GM23248 (cell line): ENCODE measurements around the gene WFIKKN2. TPM values are rescaled to one million over a fixed set of nuclear protein-coding genes. Genes with fewer than 3 reads are reported as not detected.

ENCODE experiments used
- DNase-seq: peaks from one replicate; pipeline ENCODE4 v3.0.0-alpha.2; 2015
- H2AFZ ChIP-seq: fragments of 200-600 bp; sonication (generic); 2 replicates; pipeline ENCODE4 v1.6.1; 2016; ENCODE audit warnings: antibody characterized with exemption
- H3F3A ChIP-seq: fragments of 200-600 bp; sonication (generic); 2 replicates; pipeline ENCODE4 v1.6.1; 2016; ENCODE audit warnings: mild to moderate bottlenecking, antibody characterized with exemption, mixed run types; ENCODE audit not compliant: insufficient read depth
- H3K27ac ChIP-seq: fragments of 200-600 bp; sonication (generic); 2 replicates; pipeline ENCODE4 v1.5.1; 2016; ENCODE audit warnings: mild to moderate bottlenecking
- H3K27me3 ChIP-seq: fragments of 200-600 bp; sonication (generic); replicated peaks from 2 replicates; pipeline ENCODE4 v1.6.1; 2016; ENCODE audit warnings: mild to moderate bottlenecking; ENCODE audit not compliant: insufficient read depth
- H3K36me3 ChIP-seq: fragments of 200-600 bp; sonication (generic); 2 replicates; pipeline ENCODE4 v1.6.1; 2016; ENCODE audit warnings: low read depth, mild to moderate bottlenecking
- H3K4me1 ChIP-seq: fragments of 200-600 bp; sonication (generic); 2 replicates; pipeline ENCODE4 v1.6.1; 2016; ENCODE audit warnings: mild to moderate bottlenecking; ENCODE audit not compliant: insufficient read depth
- H3K4me2 ChIP-seq: fragments of 200-600 bp; sonication (generic); one replicate; pipeline ENCODE4 v1.6.1; 2016; ENCODE audit warnings: mild to moderate bottlenecking; ENCODE audit not compliant: unreplicated experiment
- H3K4me3 ChIP-seq: fragments of 200-600 bp; sonication (generic); 2 replicates; pipeline ENCODE4 v1.5.1; 2016; ENCODE audit warnings: mild to moderate bottlenecking
- H3K79me2 ChIP-seq: fragments of 200-600 bp; sonication (generic); 2 replicates; pipeline ENCODE4 v1.6.1; 2016; ENCODE audit warnings: mild to moderate bottlenecking; ENCODE audit not compliant: insufficient read depth
- H3K9ac ChIP-seq: fragments of 200-600 bp; sonication (generic); 2 replicates; pipeline ENCODE4 v1.6.1; 2016; ENCODE audit warnings: mild to moderate bottlenecking
- H3K9me2 ChIP-seq: fragments of 200-600 bp; sonication (generic); 2 replicates; pipeline ENCODE4 v1.6.1; 2016; ENCODE audit warnings: mixed run types, mild to moderate bottlenecking, moderate library complexity; ENCODE audit not compliant: insufficient read depth
- H3K9me3 ChIP-seq: fragments of 200-600 bp; sonication (generic); one replicate; pipeline ENCODE4 v1.6.1; 2017; ENCODE audit warnings: low read depth
- H4K20me1 ChIP-seq: fragments of 200-600 bp; sonication (generic); 2 replicates; pipeline ENCODE4 v1.6.0; 2016; ENCODE audit not compliant: insufficient read depth
- EZH2 ChIP-seq: fragments of 200-600 bp; sonication (generic); IDR thresholded peaks from 2 replicates; pipeline ENCODE4 v1.6.1; 2018; ENCODE audit warnings: antibody characterized with exemption, mild to moderate bottlenecking; ENCODE audit not compliant: insufficient read depth, poor library complexity, severe bottlenecking
- EZH2phosphoT487 ChIP-seq: fragments of 200-600 bp; sonication (generic); IDR thresholded peaks from 2 replicates; pipeline ENCODE4 v1.6.1; 2018; ENCODE audit warnings: antibody characterized with exemption, moderate library complexity, mild to moderate bottlenecking, low read depth; ENCODE audit not compliant: insufficient read depth
- WGBS, 2 experiments: methylation state at CpG; one replicate each; pipeline ENCODE4 v1.1.6; 2015 to 2017; ENCODE audit warnings: low lambda C conversion rate in 2 of 2, low coverage in 1 of 2; ENCODE audit errors: missing lambda C conversion rate in 2 of 2; 5-methylcytosine and 5-hydroxymethylcytosine counted together
- in situ Hi-C: fragments of 300-500 bp; cut with MboI; formaldehyde crosslinking; loops from 2 replicates; pipeline ENCODE4 v1.15.0; 2020
- polyA plus RNA-seq: library from polyadenylated mRNA; unstranded; fragments of >200 nt; fragmentation: Nextera tagmentation; extraction: Ambion mirVana; gene quantifications from 2 replicates; pipeline ENCODE4 v1.2.1, GENCODE V29; 2016
- total RNA-seq: library from RNA; depleted of rRNA; stranded (reverse); fragments of >200 nt; shearing (Covaris generic); gene quantifications from 2 replicates; pipeline ENCODE4 v1.2.3, GENCODE V29; 2014

WFIKKN2 gene
- total and polyA plus RNA-seq, 2 experiments from 2014 or later, result not detected

GRCh38 chr17:50841277-50841948 is 6.0 kb downstream of the WFIKKN2 start:
- Histone ChIP-seq H3K4me2 (no peak overlapping the region), H3K79me2 (no peaks in the 10 kb centered on the region), H2AFZ (no peak overlapping the region; the same call in 1 of the 2 replicates), H3K4me3 (no peak overlapping the region), H4K20me1 (no peaks in the 10 kb centered on the region), H3K36me3 (no peaks in the 10 kb centered on the region), H3K9me2 (no peaks in the 10 kb centered on the region), H3K9ac (no peak overlapping the region), H3K9me3 (no peaks in the 10 kb centered on the region), H3K27ac (no peak overlapping the region), H3F3A (0 out of 2 replicates have a peak, but pooled peaks cover 4% of the 10 kb centered on the region), H3K4me1 (peaks cover 17% of the 10 kb centered on the region), H3K27me3 (no peaks in the 10 kb centered on the region)
- TF ChIP-seq EZH2, result no peak
- no peak for TF ChIP-seq EZH2phosphoT487
- 64 to 74% methylated on average over 11 of the region's 11 CpGs for WGBS, 2 experiments
- in situ Hi-C loops, result no loop called here
- DNase-seq, result no peak

GRCh38 chr17:50841949-50842354 is 6.6 kb downstream of the WFIKKN2 start:
- no peaks in the 10 kb centered on the region for H4K20me1 ChIP-seq
- no peak overlapping the region for H3K4me2 ChIP-seq
- no peak overlapping the region for H3K9ac ChIP-seq
- no peaks in the 10 kb centered on the region for H3K79me2 ChIP-seq
- no peak overlapping the region for H3K27ac ChIP-seq
- no peaks in the 10 kb centered on the region for H3K36me3 ChIP-seq
- no peaks in the 10 kb centered on the region for H3K9me2 ChIP-seq
- TF ChIP-seq EZH2phosphoT487 (no peak), EZH2 (no peak)
- 0 out of 2 replicates have a peak, but pooled peaks cover 4% of the 10 kb centered on the region for H3F3A ChIP-seq
- peaks cover 17% of the 10 kb centered on the region for H3K4me1 ChIP-seq
- 14 to 16% methylated on average over 8 of the region's 8 CpGs for WGBS, 2 experiments
- no peaks in the 10 kb centered on the region for H3K9me3 ChIP-seq
- H2AFZ ChIP-seq, result no peak overlapping the region; the same call in 1 of the 2 replicates
- H3K27me3 ChIP-seq, result no peaks in the 10 kb centered on the region
- H3K4me3 ChIP-seq, result no peak overlapping the region
- in situ Hi-C loops, result no loop called here
- peak; percentile 82 for DNase-seq

- Histone ChIP-seq H3K4me3 (no peak overlapping the region), H4K20me1 (no peaks in the 10 kb centered on the region), H3F3A (0 out of 2 replicates have a peak, but pooled peaks cover 4% of the 10 kb centered on the region), H3K27ac (no peak overlapping the region), H3K79me2 (no peaks in the 10 kb centered on the region), H3K4me1 (peaks cover 17% of the 10 kb centered on the region), H3K27me3 (no peaks in the 10 kb centered on the region), H3K9me2 (no peaks in the 10 kb centered on the region), H3K9me3 (no peaks in the 10 kb centered on the region), H3K4me2 (no peak overlapping the region), H3K9ac (no peak overlapping the region), H3K36me3 (no peaks in the 10 kb centered on the region), H2AFZ (no peak overlapping the region)
- WGBS, 2 experiments, result 46 to 60% methylated on average over 8 to 9 of the region's 9 CpGs
- in situ Hi-C loops, result no loop called here
- TF ChIP-seq EZH2, result no peak
- no peak for DNase-seq
These were observed 7.2 kb downstream of the WFIKKN2 start for GRCh38 chr17:50842506-50843149.

- Histone ChIP-seq H3K4me3 (no peak overlapping the region), H3F3A (0 out of 2 replicates have a peak, but pooled peaks cover 4% of the 10 kb centered on the region), H2AFZ (no peak overlapping the region), H3K9me3 (no peaks in the 10 kb centered on the region), H3K4me2 (no peak overlapping the region), H3K36me3 (no peaks in the 10 kb centered on the region), H3K9me2 (no peaks in the 10 kb centered on the region), H3K79me2 (no peaks in the 10 kb centered on the region), H3K27ac (no peak overlapping the region), H4K20me1 (no peaks in the 10 kb centered on the region), H3K9ac (no peak overlapping the region), H3K27me3 (no peaks in the 10 kb centered on the region), H3K4me1 (peaks cover 17% of the 10 kb centered on the region)
- TF ChIP-seq EZH2phosphoT487 (no peak), EZH2 (no peak)
- in situ Hi-C loops, result no loop called here
- WGBS, 2 experiments, result 79 to 82% methylated on average over 16 of the region's 16 CpGs
- no peak for DNase-seq
These were observed 7.9 kb downstream of the WFIKKN2 start for GRCh38 chr17:50843150-50843905.
